Uterus (tissue), 2 donors: ENCODE data around the gene CXCL8.

Source experiments
- CTCF ChIP-seq, 4 experiments: fragments of 200-600 bp in 2 of 4; fragments of 450-650 bp in 2 of 4; sonication (generic) in 2 of 4; IDR thresholded peaks; one replicate each; pipeline ENCODE4 v1.5.1; 2016 to 2019; ENCODE audit warnings: antibody characterized with exemption in 4 of 4, mild to moderate bottlenecking in 2 of 4, moderate library complexity in 1 of 4
- POLR2A ChIP-seq, 2 donors: fragments of 450-650 bp; IDR thresholded peaks; one replicate each; pipeline ENCODE4 v1.6.1; 2016; ENCODE audit warnings: antibody characterized with exemption in 2 of 2, mild to moderate bottlenecking in 1 of 2, moderate library complexity in 1 of 2

DNA sequence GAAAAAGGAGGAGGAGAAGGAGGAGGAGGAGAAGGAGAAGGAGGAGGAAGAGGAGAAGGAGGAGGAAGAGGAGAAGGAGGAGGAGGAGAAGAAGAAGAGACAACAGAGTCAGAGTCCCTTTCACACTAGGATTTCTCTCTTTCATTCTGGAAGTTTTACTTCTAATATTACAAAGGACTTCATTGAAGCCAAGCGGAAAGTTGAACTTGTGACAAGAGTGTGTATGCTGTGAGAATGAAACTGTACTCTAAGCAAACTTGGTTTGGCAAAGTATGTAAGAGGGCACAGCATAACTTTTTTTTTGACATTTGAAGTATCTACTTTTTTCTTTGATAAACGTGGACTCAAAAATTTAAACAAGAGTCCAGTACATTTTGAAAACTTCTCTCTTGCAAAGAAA is 48.0 kb downstream of the CXCL8 start:
- no peak for TF ChIP-seq CTCF (IDR thresholded peaks at IDR 0.05)
- no peak for TF ChIP-seq POLR2A (IDR thresholded peaks at IDR 0.05)
